Astrocyte of the cerebellum (primary cell): ENCODE results near the gene DYNC1I1.

ENCODE experiments used
- DNase-seq: peaks from one replicate; pipeline ENCODE4 v3.0.0-alpha.2; 2011; ENCODE audit warnings: low read depth
- H3K4me3 ChIP-seq: 2 replicates; pipeline ENCODE4 v1.5.1; 2011; ENCODE audit warnings: mild to moderate bottlenecking, low read depth, low read length, moderate library complexity
- in situ Hi-C: cut with HindIII; loops from 2 replicates; pipeline ENCODE4 v1.10.0; 2017; ENCODE audit warnings: low sequenced_read_pairs
- TF ChIP-seq, protein P1 (sequence below): IDR thresholded peaks from 2 replicates; pipeline ENCODE4 v1.5.1; 2012; ENCODE audit warnings: low read length, low read depth, moderate library complexity, mild to moderate bottlenecking; ENCODE audit errors: missing control alignments

Gene DYNC1I1

DNA sequence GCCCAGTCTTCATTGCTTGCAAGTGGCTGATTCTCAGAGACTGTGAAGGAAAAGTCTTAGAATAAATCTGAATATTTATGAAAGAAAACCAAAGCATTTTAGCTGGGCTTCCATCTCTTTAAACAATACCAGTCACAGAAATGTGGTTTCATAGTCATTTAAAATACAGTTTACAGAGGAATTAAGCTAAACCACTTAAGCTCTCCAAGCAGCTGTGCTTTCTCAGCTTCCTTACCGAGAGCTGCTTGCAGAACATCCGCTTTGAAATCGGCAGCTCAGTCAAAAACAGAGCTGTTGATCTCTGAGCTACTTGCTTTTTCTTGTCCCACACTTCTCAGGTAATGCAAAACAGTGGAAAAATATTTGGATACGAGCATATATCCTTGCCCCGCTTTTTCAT is 134.5 kb downstream of the DYNC1I1 start:
- DNase-seq, result no peak
- in situ Hi-C loops, result no loop called here
- TF ChIP-seq, protein P1, sequence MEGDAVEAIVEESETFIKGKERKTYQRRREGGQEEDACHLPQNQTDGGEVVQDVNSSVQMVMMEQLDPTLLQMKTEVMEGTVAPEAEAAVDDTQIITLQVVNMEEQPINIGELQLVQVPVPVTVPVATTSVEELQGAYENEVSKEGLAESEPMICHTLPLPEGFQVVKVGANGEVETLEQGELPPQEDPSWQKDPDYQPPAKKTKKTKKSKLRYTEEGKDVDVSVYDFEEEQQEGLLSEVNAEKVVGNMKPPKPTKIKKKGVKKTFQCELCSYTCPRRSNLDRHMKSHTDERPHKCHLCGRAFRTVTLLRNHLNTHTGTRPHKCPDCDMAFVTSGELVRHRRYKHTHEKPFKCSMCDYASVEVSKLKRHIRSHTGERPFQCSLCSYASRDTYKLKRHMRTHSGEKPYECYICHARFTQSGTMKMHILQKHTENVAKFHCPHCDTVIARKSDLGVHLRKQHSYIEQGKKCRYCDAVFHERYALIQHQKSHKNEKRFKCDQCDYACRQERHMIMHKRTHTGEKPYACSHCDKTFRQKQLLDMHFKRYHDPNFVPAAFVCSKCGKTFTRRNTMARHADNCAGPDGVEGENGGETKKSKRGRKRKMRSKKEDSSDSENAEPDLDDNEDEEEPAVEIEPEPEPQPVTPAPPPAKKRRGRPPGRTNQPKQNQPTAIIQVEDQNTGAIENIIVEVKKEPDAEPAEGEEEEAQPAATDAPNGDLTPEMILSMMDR, result no peak
- H3K4me3 ChIP-seq, result no peak overlapping the region

DNA sequence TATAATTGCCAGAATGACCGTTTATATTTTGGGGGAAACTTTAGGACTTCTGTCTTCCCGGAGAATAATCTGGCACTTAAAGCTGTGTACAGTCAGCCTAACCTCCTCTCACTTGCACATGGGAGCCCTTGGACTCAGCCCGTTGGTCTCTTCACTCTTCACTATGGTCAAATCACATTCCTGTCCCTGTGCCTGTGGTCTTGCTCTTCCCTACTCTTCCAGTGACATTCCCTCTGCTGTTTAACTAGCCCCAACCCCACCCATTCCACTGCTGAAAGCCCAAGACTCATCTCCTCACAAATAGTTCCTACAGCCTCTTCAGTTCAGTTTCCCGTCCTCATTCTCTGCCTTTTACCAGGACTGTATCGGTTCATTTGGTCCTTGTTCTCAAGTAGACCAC is 135.0 kb downstream of the DYNC1I1 start:
- in situ Hi-C loops, result no loop called here
- H3K4me3 ChIP-seq, result no peak overlapping the region
- TF ChIP-seq, protein P1, result no peak
- DNase-seq, result no peak

DNA sequence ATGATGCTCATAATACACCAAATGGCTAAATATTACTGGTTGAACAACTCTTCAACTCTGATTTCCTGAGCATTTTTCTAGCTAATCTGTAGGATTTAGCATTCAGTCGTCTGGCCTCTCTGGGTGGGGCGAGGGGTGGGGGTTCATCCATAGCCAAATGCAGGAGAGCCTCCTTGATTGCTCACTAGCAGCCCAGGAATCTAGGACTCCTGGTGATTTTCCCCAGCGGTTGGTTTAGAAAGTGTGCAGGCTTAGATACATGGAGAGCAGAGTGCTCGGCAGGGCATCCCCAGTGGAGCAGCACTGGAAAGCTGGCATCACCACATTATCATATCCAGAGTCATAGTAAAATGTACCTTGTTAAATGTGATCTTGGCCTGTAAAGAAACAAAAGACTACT is 136.1 kb downstream of the DYNC1I1 start:
- H3K4me3 ChIP-seq, result no peak overlapping the region
- TF ChIP-seq, protein P1, result no peak
- no peak for DNase-seq
- in situ Hi-C loops, result no loop called here

DNA sequence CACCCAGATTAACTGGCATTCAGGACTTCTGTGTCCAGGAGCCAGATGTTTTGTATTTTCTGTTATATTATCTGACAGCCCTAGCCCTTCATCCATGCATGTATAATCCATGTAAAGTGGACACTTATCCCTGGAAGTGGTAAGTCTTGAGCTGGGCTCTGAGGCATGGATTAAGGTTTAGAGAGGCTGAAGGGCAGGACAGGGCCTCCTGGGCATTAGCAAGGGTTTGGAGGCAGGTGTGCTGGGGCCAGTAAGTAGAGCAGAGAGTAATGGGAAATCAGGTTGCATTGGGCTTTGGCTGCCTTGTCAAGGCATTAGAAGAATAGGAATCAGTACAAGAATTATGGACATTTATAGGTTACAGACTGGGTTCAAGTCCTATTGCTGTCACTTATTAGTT is 138.0 kb downstream of the DYNC1I1 start:
- TF ChIP-seq, protein P1, result no peak
- H3K4me3 ChIP-seq, result no peak overlapping the region
- in situ Hi-C loops, result loop anchor here (10.0 kb wide), 1 partner anchor 1114 kb away; the partner anchor contains the start of gene DLX5
- DNase-seq, result no peak

DNA sequence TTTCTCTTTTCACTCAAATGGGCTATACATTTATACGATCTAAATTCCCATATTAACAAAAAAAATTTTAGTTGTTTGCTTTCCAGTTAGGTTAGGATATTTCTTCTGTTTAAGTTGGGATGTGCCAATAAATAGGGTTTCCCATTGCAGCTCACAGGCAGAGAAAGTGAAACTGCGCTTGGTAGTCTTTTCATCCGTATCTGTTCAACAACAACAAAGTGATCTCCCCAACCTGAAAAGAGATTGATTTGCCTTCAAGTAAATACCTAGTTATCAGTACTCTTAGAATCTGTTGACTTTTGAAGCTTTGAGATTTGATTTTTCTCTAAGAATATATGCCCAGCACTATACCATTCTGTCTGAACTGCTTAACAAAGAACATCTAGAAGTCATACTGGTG is 143.4 kb downstream of the DYNC1I1 start:
- no peak overlapping the region for H3K4me3 ChIP-seq
- DNase-seq, result no peak
- in situ Hi-C loops, result loop anchor here (10.0 kb wide), 1 partner anchor 1109 kb away; the partner anchor contains the start of gene DLX5

DNA sequence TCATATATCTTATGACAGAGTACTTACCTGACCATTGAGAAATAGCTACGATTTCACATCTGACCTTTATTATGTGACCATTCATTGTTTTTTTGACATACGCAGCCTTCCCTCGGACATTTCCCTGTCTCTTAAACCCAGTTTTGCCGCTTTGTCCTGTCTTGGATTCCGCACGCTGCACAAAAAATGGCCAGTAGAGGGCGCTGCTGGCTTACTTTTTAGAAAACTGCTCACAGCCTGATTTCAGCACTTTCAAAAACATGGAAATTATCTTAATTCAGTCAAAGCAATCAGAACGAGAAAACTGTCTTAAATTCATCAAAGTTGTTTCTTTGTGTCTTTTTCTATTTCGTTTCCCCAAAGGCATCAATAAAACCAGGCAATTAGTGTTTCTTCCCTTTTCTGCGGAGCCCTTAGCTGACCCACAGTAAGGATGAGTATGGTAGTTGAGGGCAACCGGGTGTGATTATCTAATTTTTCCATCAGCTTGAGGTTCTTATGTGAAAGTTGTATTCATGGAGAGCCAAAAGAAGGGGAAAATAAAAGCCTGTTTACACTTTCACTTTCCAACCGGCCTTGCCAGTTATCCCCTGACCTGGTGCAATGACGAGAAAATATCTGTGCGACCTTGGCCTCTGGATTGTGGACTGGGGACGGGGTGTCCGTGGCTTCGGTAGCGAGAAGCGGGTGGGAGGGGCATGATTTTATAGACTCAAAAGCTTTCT is 144.4 kb downstream of the DYNC1I1 start:
- H3K4me3 ChIP-seq, result no peak overlapping the region
- in situ Hi-C loops, result loop anchor here (10.0 kb wide), 1 partner anchor 1108 kb away; the partner anchor contains the start of gene DLX5
- peak; percentile 53 for DNase-seq
- TF ChIP-seq, protein P1, result peak; percentile 89

More for the DNA sequence above, 143.4 kb downstream of the DYNC1I1 start:
- TF ChIP-seq, protein P1, result no peak
